ENCODE data around the gene DOK4.

DOK4 gene

DNA sequence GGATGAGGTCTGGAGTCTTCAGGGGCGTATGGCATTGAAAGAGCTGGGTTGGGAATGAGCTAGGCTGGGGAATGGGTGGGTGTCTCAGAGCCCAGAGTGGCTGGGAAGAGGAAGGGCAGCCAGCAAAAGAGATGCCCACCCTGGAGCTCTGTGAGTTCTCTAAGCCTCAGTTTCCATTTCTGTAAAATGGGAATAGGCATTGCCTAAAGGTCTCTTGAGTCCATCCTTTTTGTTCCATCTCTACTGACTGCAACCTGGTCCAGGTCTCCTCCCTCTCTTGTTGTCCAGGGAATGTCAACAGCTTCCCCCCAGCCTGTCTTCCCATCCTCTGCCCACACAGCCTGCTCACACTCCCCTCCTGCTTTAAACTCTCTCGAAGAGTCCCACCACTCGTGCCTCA, 30.5 kb upstream of the DOK4 start:
- Histone ChIP-seq H3K36me3 (ENCODE audit: control insufficient read depth, insufficient read depth, low read length) (no peaks in the 10 kb centered on the region), H2AFZ (no peak overlapping the region), H3K9me3 (ENCODE audit: control insufficient read depth, low read length) (no peaks in the 10 kb centered on the region), H3K79me2 (no peaks in the 10 kb centered on the region), H3K27ac (no peak overlapping the region), H3K4me1 (no peaks in the 10 kb centered on the region), H3K4me2 (ENCODE audit: low read length) (no peak overlapping the region), H3K27me3 (ENCODE audit: control insufficient read depth, insufficient read depth, low read length) (no peaks in the 10 kb centered on the region), H3K9ac (no peak overlapping the region), H3K4me3 (ENCODE audit: low read depth, low read length) (no peak overlapping the region)
- TF ChIP-seq, protein P1, sequence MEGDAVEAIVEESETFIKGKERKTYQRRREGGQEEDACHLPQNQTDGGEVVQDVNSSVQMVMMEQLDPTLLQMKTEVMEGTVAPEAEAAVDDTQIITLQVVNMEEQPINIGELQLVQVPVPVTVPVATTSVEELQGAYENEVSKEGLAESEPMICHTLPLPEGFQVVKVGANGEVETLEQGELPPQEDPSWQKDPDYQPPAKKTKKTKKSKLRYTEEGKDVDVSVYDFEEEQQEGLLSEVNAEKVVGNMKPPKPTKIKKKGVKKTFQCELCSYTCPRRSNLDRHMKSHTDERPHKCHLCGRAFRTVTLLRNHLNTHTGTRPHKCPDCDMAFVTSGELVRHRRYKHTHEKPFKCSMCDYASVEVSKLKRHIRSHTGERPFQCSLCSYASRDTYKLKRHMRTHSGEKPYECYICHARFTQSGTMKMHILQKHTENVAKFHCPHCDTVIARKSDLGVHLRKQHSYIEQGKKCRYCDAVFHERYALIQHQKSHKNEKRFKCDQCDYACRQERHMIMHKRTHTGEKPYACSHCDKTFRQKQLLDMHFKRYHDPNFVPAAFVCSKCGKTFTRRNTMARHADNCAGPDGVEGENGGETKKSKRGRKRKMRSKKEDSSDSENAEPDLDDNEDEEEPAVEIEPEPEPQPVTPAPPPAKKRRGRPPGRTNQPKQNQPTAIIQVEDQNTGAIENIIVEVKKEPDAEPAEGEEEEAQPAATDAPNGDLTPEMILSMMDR (IDR thresholded peaks at IDR 0.05): no peak

DNA sequence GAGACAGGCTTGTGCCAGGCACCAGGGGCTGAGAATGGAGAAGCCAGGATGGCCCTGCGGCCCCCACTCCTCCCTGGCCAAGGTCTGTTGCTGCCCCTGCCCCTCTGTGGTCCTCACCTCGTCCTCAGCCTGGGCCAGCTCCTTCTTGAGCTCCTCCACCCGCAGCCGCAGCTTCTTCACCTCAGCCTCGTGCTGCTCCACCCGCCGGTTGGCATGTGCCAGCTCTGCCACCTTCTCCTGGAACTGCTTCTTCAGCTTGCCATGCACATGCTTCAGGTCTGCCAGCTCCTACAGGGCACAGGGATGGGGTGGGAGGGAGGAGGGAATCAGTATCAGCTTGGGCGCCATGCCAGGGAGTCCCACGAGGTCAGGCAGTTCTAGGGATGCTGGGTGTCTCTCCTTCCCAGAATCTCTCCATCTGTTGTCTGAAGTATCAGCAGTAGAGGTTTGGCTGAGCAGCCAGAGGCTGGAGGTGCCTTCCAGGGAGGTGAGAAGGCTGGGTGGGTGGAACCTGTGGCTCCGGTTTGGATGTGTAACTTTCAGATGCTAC, 30.0 kb upstream of the DOK4 start:
- no peaks in the 10 kb centered on the region for H3K4me1 ChIP-seq
- no peak overlapping the region for H3K27ac ChIP-seq
- no peaks in the 10 kb centered on the region for H3K79me2 ChIP-seq
- H3K9me3 ChIP-seq (ENCODE audit: control insufficient read depth, low read length): no peaks in the 10 kb centered on the region
- no peaks in the 10 kb centered on the region for H3K27me3 ChIP-seq (ENCODE audit: control insufficient read depth, insufficient read depth, low read length)
- TF ChIP-seq, protein P1 (IDR thresholded peaks at IDR 0.05): no peak
- H2AFZ ChIP-seq: no peak overlapping the region
- no peak overlapping the region for H3K9ac ChIP-seq
- H3K4me3 ChIP-seq (ENCODE audit: low read depth, low read length): no peak overlapping the region
- no peak overlapping the region for H3K4me2 ChIP-seq (ENCODE audit: low read length)
- no peaks in the 10 kb centered on the region for H3K36me3 ChIP-seq (ENCODE audit: control insufficient read depth, insufficient read depth, low read length)

DNA sequence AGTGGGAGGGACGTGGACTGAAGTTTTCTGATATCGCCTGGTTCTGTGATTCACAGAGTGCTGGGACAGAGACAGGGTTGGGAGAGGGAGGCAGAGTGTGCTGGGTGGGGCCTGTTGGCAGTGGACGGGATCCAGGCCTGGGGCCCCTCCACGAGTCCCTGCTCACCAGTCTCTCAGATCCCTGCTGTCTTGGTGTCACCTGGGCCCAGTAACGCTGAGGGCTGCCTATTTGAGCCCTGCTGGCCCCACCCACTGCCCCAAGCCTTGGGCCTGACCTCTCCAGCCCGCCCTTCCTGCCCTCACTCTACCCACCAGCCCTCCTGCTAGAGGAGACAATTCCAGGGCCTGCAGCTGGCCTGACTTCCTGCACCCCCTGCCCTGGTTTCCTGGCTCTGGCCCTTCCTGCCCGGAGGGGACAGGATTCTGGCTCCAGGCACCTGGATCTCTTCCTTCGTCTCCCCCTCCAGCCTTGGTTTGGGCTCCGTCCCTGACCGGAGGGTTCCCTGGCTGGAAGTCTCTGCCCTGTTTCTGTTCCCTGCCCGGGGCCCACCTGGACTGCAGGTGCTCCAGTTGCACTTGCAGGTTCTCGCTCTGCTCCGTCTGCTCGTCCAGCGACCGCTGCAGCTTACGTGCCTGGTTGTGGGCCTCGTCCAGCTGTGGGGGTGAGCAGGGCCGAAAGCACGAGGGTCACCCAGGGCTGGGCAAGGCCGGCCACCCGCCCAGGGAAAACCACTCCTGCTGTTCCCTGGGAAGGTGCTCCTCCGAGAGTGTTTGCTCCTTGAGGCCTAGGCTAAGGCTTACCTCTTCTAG, 28.7 kb upstream of the DOK4 start:
- Histone ChIP-seq H2AFZ (no peak overlapping the region), H3K27me3 (ENCODE audit: control insufficient read depth, insufficient read depth, low read length) (no peaks in the 10 kb centered on the region), H3K4me2 (ENCODE audit: low read length) (no peak overlapping the region), H3K4me3 (ENCODE audit: low read depth, low read length) (no peak overlapping the region), H3K4me1 (no peaks in the 10 kb centered on the region), H3K27ac (no peak overlapping the region), H3K79me2 (no peaks in the 10 kb centered on the region), H3K9me3 (ENCODE audit: control insufficient read depth, low read length) (no peaks in the 10 kb centered on the region), H3K36me3 (ENCODE audit: control insufficient read depth, insufficient read depth, low read length) (no peaks in the 10 kb centered on the region), H3K9ac (no peak overlapping the region)
- TF ChIP-seq, protein P1 (IDR thresholded peaks at IDR 0.05): no peak

DNA sequence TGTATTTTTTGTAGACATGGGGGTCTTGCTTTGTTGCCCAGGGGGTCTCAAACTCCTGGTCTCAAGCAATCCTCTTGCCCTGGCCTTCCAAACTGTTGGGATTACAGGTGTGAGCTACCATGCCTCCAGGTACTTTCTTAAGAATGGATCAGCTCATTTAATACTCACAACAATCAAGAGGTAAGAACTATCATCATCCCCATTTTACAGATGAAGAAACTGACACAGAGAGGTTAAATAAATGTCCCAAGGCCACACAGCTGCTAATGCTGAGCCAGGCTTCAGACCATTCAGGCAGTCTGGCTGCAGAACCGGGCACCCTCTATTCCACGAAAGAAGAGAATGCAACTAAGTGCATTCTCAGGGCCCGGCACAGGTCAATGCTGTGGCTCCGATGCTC, 28.1 kb upstream of the DOK4 start:
- Histone ChIP-seq H3K9me3 (ENCODE audit: control insufficient read depth, low read length) (no peaks in the 10 kb centered on the region), H3K4me3 (ENCODE audit: low read depth, low read length) (no peak overlapping the region), H3K36me3 (ENCODE audit: control insufficient read depth, insufficient read depth, low read length) (no peaks in the 10 kb centered on the region), H3K79me2 (no peaks in the 10 kb centered on the region), H3K4me2 (ENCODE audit: low read length) (no peak overlapping the region), H3K27me3 (ENCODE audit: control insufficient read depth, insufficient read depth, low read length) (no peaks in the 10 kb centered on the region), H3K9ac (no peak overlapping the region), H2AFZ (no peak overlapping the region), H3K4me1 (no peaks in the 10 kb centered on the region), H3K27ac (no peak overlapping the region)
- TF ChIP-seq, protein P1 (IDR thresholded peaks at IDR 0.05): no peak
